Tibial artery (tissue), 4 donors: ENCODE results near the gene ANKRD39.

ENCODE experiments used
- DNase-seq, 2 donors: peaks; one replicate each; pipeline ENCODE4 v3.0.0-alpha.2; 2019
- H3K27ac ChIP-seq, 2 donors: fragments of 200-600 bp; sonication (generic) in 1 of 2; 1 replicate in 1 of 2; 2 replicates in 1 of 2; pipeline ENCODE4 v1.5.1; 2018 to 2019; ENCODE audit warnings: mild to moderate bottlenecking in 1 of 2
- H3K27me3 ChIP-seq, 2 donors: fragments of 200-600 bp; sonication (generic) in 1 of 2; one replicate each; pipeline versions ENCODE4 v1.5.1 to v1.6.0; 2016 to 2019
- H3K36me3 ChIP-seq, 3 donors: fragments of 200-600 bp; sonication (generic) in 2 of 3; one replicate each; pipeline ENCODE4 v1.5.1; 2016 to 2019; ENCODE audit warnings: mild to moderate bottlenecking in 2 of 3
- H3K4me1 ChIP-seq, 4 donors: fragments of 200-600 bp; sonication (generic) in 2 of 4; 1 replicate in 3 of 4; 2 replicates in 1 of 4; pipeline ENCODE4 v1.5.1; 2016 to 2019
- H3K4me3 ChIP-seq, 2 donors: fragments of 200-600 bp; sonication (generic) in 1 of 2; 1 replicate in 1 of 2; 2 replicates in 1 of 2; pipeline ENCODE4 v1.5.1; 2018 to 2019; ENCODE audit warnings: mild to moderate bottlenecking in 2 of 2
- H3K9me3 ChIP-seq, 3 donors: fragments of 200-600 bp; sonication (generic) in 1 of 3; one replicate each; pipeline ENCODE4 v1.5.1; 2016 to 2019
- CTCF ChIP-seq, 2 experiments: fragments of 200-600 bp in 1 of 2; fragments of 450-650 bp in 1 of 2; IDR thresholded peaks; one replicate each; pipeline ENCODE4 v1.5.1; 2017 to 2019; ENCODE audit warnings: antibody characterized with exemption in 2 of 2, mild to moderate bottlenecking in 1 of 2, moderate library complexity in 1 of 2
- intact Hi-C: fragments of 100-400 bp; cut with DNase I; formaldehyde crosslinking; loops from one replicate; pipeline ENCODE4 v1.15.0; 2023; ENCODE audit warnings: low total_unique reads

ANKRD39 gene

GRCh38 chr2:96838345-96839292, 19.2 kb downstream of the ANKRD39 start:
- H3K36me3 ChIP-seq = peaks cover 0 to 53% (median 11%) of the 10 kb centered on the region in 3 donors
- H3K27ac ChIP-seq = no peak overlapping the region
- no peak overlapping the region for H3K4me3 ChIP-seq

GRCh38 chr2:96837575-96837974, 20.2 kb downstream of the ANKRD39 start:
- no peak overlapping the region for H3K27ac ChIP-seq
- H3K27me3 ChIP-seq = no peaks in the 10 kb centered on the region
- peaks cover 0 to 20% (median 9%) of the 10 kb centered on the region in 4 donors for H3K4me1 ChIP-seq
- no peaks in the 10 kb centered on the region for H3K9me3 ChIP-seq
- intact Hi-C loops = no loop called here
- no peak for TF ChIP-seq CTCF (IDR thresholded peaks at IDR 0.05)
- DNase-seq = no peak
- no peak overlapping the region for H3K4me3 ChIP-seq
- H3K36me3 ChIP-seq = peaks cover 0 to 63% (median 16%) of the 10 kb centered on the region in 3 donors

More at GRCh38 chr2:96838345-96839292, 19.2 kb downstream of the ANKRD39 start:
- intact Hi-C loops = no loop called here
- Histone ChIP-seq H3K4me1 (peaks cover 0 to 11% (median 2%) of the 10 kb centered on the region in 4 donors), H3K27me3 (no peaks in the 10 kb centered on the region), H3K9me3 (no peaks in the 10 kb centered on the region)
- DNase-seq = no peak
- no peak for TF ChIP-seq CTCF (IDR thresholded peaks at IDR 0.05)

GRCh38 chr2:96835830-96836229, 22.0 kb downstream of the ANKRD39 start:
- no peak for TF ChIP-seq CTCF (IDR thresholded peaks at IDR 0.05)
- no peak for DNase-seq
- H3K4me3 ChIP-seq = no peak overlapping the region
- H3K36me3 ChIP-seq = peaks cover 12 to 69% (median 34%) of the 10 kb centered on the region in 3 donors
- peaks cover 0 to 23% (median 11%) of the 10 kb centered on the region in 4 donors for H3K4me1 ChIP-seq
- H3K27ac ChIP-seq = no peak overlapping the region
- intact Hi-C loops = no loop called here
- H3K9me3 ChIP-seq = no peaks in the 10 kb centered on the region
- no peaks in the 10 kb centered on the region for H3K27me3 ChIP-seq

GRCh38 chr2:96832754-96833507, 24.9 kb downstream of the ANKRD39 start:
- no peaks in the 10 kb centered on the region for H3K9me3 ChIP-seq
- H3K27ac ChIP-seq = peak overlapping the region in 1 of 2 donors; percentile 59
- no peaks in the 10 kb centered on the region for H3K27me3 ChIP-seq
- TF ChIP-seq CTCF (IDR thresholded peaks at IDR 0.05) = no peak
- peaks cover 39 to 81% (median 54%) of the 10 kb centered on the region in 3 donors for H3K36me3 ChIP-seq
- H3K4me1 ChIP-seq = peaks cover 0 to 12% (median 8%) of the 10 kb centered on the region in 4 donors
- peak in 1 of 2 donors; percentile 80 for DNase-seq
- intact Hi-C loops = no loop called here
- no peak overlapping the region for H3K4me3 ChIP-seq

- Histone ChIP-seq H3K4me1 (peaks cover 0 to 12% (median 8%) of the 10 kb centered on the region in 4 donors), H3K36me3 (peaks cover 45 to 81% (median 54%) of the 10 kb centered on the region in 3 donors), H3K4me3 (no peak overlapping the region), H3K9me3 (no peaks in the 10 kb centered on the region), H3K27me3 (no peaks in the 10 kb centered on the region), H3K27ac (peak overlapping the region in 1 of 2 donors; percentile 59)
- no peak for DNase-seq
- intact Hi-C loops = no loop called here
- no peak for TF ChIP-seq CTCF (IDR thresholded peaks at IDR 0.05)
Measured at GRCh38 chr2:96832408-96832753, 25.4 kb downstream of the ANKRD39 start.
